Gastrocnemius medialis (tissue), 4 donors: ENCODE measurements around the gene FBXW7.

Experiments
- POLR2A ChIP-seq, 2 donors: fragments of 450-650 bp; IDR thresholded peaks; one replicate each; pipeline ENCODE4 v1.6.1; 2017; ENCODE audit warnings: antibody characterized with exemption in 2 of 2, mild to moderate bottlenecking in 2 of 2, moderate library complexity in 2 of 2
- TF ChIP-seq, protein P1 (sequence below), 5 experiments: fragments of 450-650 bp in 3 of 5; fragments of 200-600 bp in 2 of 5; sonication (generic) in 2 of 5; IDR thresholded peaks in 4 of 5; conservative IDR thresholded peaks in 1 of 5; 1 replicate in 4 of 5; 2 replicates in 1 of 5; pipeline ENCODE4 v1.5.1; 2016 to 2019; ENCODE audit warnings: antibody characterized with exemption in 5 of 5, mild to moderate bottlenecking in 3 of 5, moderate library complexity in 3 of 5

DNA sequence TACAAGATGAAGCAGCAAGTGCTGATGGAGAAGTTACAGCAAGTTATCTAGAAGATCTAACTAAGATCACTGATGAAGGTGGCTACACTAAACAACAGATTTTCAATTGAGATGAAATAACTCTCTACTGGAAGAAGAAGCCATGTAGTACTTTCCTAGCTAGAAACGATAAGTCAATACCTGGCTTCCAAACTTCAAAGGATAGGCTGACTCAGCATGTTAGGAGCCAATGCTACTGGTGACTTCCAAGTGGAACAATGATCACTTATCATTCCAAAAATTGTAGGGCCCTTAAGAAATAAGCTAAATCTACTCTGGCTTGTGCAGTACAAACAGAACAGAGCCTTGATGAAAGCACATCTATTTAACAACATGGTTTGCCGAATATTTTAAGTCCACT, 55.0 kb downstream of the FBXW7 start:
- TF ChIP-seq, protein P1, sequence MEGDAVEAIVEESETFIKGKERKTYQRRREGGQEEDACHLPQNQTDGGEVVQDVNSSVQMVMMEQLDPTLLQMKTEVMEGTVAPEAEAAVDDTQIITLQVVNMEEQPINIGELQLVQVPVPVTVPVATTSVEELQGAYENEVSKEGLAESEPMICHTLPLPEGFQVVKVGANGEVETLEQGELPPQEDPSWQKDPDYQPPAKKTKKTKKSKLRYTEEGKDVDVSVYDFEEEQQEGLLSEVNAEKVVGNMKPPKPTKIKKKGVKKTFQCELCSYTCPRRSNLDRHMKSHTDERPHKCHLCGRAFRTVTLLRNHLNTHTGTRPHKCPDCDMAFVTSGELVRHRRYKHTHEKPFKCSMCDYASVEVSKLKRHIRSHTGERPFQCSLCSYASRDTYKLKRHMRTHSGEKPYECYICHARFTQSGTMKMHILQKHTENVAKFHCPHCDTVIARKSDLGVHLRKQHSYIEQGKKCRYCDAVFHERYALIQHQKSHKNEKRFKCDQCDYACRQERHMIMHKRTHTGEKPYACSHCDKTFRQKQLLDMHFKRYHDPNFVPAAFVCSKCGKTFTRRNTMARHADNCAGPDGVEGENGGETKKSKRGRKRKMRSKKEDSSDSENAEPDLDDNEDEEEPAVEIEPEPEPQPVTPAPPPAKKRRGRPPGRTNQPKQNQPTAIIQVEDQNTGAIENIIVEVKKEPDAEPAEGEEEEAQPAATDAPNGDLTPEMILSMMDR (IDR thresholded peaks at IDR 0.05 in 4 of 5, conservative IDR thresholded peaks at IDR 0.05 in 1 of 5): no peak
- no peak for TF ChIP-seq POLR2A (IDR thresholded peaks at IDR 0.05)
